ENCODE results near the gene SDCBP2. TPM values are rescaled to one million over a fixed set of nuclear protein-coding genes. Genes with fewer than 3 reads are reported as not detected.

SDCBP2 gene
- total RNA-seq, 4 donors from 2014 or later, result 18.0 to 37.6 (median 34.7) TPM

DNA sequence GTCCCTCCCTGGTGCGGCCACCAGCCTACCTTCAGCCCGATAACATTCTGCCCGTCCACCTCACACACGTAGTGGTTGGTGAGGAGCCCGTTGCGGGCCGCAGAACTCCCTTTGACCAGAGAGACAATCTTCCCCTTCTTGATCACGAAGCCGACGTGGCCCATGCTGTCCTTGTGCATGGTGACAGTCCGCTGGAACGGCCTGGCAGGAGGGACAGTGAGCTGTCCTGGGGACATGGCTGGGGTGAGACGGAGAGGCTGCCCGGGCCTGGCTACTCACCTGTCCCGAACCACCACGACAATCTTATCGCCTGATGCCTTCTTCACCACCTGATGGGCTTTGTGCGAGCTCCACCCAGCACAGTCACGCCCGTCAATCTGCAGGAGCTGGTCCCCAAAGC is 16.6 kb downstream of the SDCBP2 start:
- 94 to 95% methylated on average over 19 to 20 of the region's 20 CpGs for WGBS, 2 donors
- Histone ChIP-seq H3K27ac (no peak overlapping the region), H3K27me3 (no peaks in the 10 kb centered on the region), H3K36me3 (no peaks in the 10 kb centered on the region), H3K4me1 (peaks cover 0 to 12% of the 10 kb centered on the region in 2 donors), H3K4me3 (replicated peaks in 1 of 3) (no peak overlapping the region), H3K9me3 (no peaks in the 10 kb centered on the region)
- no peak for TF ChIP-seq POLR2A (IDR thresholded peaks at IDR 0.05)
- TF ChIP-seq, protein P1, sequence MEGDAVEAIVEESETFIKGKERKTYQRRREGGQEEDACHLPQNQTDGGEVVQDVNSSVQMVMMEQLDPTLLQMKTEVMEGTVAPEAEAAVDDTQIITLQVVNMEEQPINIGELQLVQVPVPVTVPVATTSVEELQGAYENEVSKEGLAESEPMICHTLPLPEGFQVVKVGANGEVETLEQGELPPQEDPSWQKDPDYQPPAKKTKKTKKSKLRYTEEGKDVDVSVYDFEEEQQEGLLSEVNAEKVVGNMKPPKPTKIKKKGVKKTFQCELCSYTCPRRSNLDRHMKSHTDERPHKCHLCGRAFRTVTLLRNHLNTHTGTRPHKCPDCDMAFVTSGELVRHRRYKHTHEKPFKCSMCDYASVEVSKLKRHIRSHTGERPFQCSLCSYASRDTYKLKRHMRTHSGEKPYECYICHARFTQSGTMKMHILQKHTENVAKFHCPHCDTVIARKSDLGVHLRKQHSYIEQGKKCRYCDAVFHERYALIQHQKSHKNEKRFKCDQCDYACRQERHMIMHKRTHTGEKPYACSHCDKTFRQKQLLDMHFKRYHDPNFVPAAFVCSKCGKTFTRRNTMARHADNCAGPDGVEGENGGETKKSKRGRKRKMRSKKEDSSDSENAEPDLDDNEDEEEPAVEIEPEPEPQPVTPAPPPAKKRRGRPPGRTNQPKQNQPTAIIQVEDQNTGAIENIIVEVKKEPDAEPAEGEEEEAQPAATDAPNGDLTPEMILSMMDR (IDR thresholded peaks at IDR 0.05), result no peak
- no peak for DNase-seq
- intact Hi-C loops (cut with DNase I), result loop anchor here (5.0 kb wide), 2 partner anchors 85 to 125 kb away; no protein-coding TSS in a partner anchor

DNA sequence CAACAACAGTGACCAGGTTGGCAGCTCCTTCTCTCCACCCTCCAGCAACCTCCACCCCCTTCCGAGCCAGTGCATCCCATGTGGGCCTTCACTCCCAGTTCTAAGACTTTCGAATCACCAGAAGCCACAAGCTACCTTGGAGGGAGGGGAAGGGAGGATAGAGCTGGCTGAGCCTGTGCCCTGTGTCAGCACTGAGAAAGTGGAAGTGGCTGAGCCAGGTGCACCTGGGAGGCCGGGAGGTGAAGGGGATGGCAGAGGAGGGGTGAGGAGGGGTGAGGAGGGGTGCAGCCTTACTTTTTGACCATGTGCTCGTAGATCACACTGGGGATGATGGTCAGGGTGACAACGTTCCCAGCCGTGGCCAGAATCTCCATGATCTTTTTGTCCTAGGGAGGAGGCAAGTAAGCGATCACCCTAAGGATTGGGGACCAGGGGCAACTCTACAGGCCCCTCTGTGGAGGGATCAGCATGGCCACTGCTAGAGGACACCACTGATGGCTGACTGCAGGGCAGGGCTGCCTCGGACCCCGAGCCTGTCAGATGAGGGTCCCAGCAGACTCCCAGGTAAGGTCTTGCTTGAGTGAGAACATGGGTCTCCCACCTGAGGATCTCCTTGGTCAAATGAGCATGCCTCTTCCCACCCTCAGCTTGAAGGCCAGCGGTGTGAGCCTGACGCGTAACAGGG is 18.3 kb downstream of the SDCBP2 start:
- no peak for DNase-seq
- Histone ChIP-seq H3K4me1 (peaks cover 0 to 12% of the 10 kb centered on the region in 2 donors), H3K27ac (no peak overlapping the region), H3K27me3 (no peaks in the 10 kb centered on the region), H3K4me3 (replicated peaks in 1 of 3) (no peak overlapping the region), H3K9me3 (no peaks in the 10 kb centered on the region), H3K36me3 (no peaks in the 10 kb centered on the region)
- no peak for TF ChIP-seq POLR2A (IDR thresholded peaks at IDR 0.05)
- TF ChIP-seq, protein P1 (IDR thresholded peaks at IDR 0.05), result no peak
- WGBS, 2 donors, result 87 to 90% methylated on average over 10 to 12 of the region's 12 CpGs
- intact Hi-C loops (cut with DNase I), result loop anchor here (5.0 kb wide), 2 partner anchors 87 to 127 kb away; no protein-coding TSS in a partner anchor

DNA sequence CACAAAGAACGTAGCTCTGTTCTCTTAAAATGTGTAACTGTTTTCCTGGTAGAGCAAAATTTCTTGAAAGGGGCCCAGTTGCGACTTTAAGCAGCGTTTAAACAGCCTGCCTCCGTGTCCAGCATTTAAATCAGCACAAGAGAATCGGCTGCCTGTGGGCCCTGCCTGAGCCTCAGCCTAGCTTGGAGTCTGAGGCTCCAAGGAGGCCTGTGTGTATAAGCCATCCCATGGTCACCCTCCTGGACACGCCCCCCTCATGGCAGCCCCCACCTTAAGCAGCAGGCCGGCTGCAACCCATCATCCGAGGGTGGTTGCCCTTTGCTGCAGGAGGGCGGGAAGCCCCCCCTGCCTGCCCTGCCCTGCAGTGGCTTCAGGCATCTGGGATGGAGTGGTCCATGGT is 18.9 kb downstream of the SDCBP2 start:
- no peak overlapping the region for H3K4me3 ChIP-seq (replicated peaks in 1 of 3)
- WGBS, 2 donors, result 81% methylated on average over 5 to 8 of the region's 9 CpGs
- H3K4me1 ChIP-seq, result peaks cover 0 to 12% of the 10 kb centered on the region in 2 donors
- TF ChIP-seq, protein P1 (IDR thresholded peaks at IDR 0.05), result no peak
- no peak for TF ChIP-seq POLR2A (IDR thresholded peaks at IDR 0.05)
- no peak for DNase-seq
- H3K36me3 ChIP-seq, result peaks cover 0 to 5% of the 10 kb centered on the region in 2 donors
- intact Hi-C loops (cut with DNase I), result loop anchor here (5.0 kb wide), 2 partner anchors 87 to 127 kb away; no protein-coding TSS in a partner anchor
- no peaks in the 10 kb centered on the region for H3K9me3 ChIP-seq
- no peaks in the 10 kb centered on the region for H3K27me3 ChIP-seq
- no peak overlapping the region for H3K27ac ChIP-seq

DNA sequence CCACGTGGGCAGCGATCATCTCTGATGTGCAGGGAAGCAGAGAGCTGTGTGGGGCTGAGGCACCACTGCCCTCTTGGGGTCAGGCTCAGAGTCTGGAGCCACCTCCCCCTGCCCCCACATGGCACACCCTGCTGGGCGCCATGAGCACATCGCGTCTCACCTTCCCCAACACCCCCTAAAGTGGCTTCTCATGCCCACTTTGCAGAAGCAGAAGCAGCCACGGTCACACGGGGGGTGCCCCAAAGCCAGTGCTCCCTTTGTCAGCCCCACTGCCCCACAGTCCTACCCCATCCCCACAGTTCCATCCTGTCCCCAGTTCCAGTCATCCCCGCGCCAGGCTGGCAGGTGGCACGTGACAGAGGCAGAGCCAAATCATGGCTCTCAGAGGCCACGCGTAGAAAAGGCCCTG is 19.5 kb downstream of the SDCBP2 start:
- no peak overlapping the region for H3K27ac ChIP-seq
- no peaks in the 10 kb centered on the region for H3K9me3 ChIP-seq
- no peak for TF ChIP-seq POLR2A (IDR thresholded peaks at IDR 0.05)
- TF ChIP-seq, protein P1 (IDR thresholded peaks at IDR 0.05), result no peak
- peaks cover 0 to 12% of the 10 kb centered on the region in 2 donors for H3K4me1 ChIP-seq
- H3K36me3 ChIP-seq, result peaks cover 0 to 5% of the 10 kb centered on the region in 2 donors
- no peak for DNase-seq
- no peaks in the 10 kb centered on the region for H3K27me3 ChIP-seq
- WGBS, 2 donors, result 86 to 88% methylated on average over 11 to 12 of the region's 12 CpGs
- H3K4me3 ChIP-seq (replicated peaks in 1 of 3), result no peak overlapping the region
- intact Hi-C loops (cut with DNase I), result no loop called here

DNA sequence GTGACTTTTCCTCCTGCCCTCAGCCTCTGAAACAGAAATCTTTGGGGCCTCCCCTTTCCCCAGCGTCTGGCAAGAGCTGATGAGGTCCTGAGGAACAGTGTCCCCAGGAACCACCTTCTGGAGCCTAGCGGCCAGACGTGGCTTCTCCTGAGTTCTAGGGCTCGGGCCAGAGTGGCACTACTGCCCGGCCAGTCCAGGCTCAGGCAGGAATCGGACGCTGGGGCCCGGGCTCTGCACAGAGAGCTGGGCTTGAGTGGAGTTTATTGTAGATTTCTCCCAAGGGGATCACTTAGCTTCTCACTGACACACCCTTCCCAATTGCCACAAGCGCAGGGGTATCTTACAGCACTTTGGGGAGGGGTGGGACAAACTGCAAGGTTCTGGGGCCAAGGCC is 20.2 kb downstream of the SDCBP2 start:
- Histone ChIP-seq H3K27me3 (no peaks in the 10 kb centered on the region), H3K27ac (no peak overlapping the region), H3K4me3 (replicated peaks in 1 of 3) (no peak overlapping the region), H3K4me1 (peaks cover 0 to 11% of the 10 kb centered on the region in 2 donors), H3K9me3 (no peaks in the 10 kb centered on the region), H3K36me3 (peaks cover 0 to 5% of the 10 kb centered on the region in 2 donors)
- TF ChIP-seq, protein P1 (IDR thresholded peaks at IDR 0.05), result no peak
- no peak for TF ChIP-seq POLR2A (IDR thresholded peaks at IDR 0.05)
- intact Hi-C loops (cut with DNase I), result no loop called here
- DNase-seq, result no peak
- WGBS, 2 donors, result 85 to 94% methylated on average over 6 to 9 of the region's 9 CpGs
